Panc1 (cell line): ENCODE results near the gene RPS6KB2. TPM values are rescaled to one million over a fixed set of nuclear protein-coding genes. Genes with fewer than 3 reads are reported as not detected.
A peak's percentile ranks its signal among the peaks of the same experiment; 100 is the strongest.

Source experiments
- ATAC-seq: fragments of 200-7000 bp; cut with Tn5 transposase; 2 replicates; pipeline ENCODE4 v1.9.1; 2020; ENCODE audit warnings: mild to moderate bottlenecking, moderate library complexity
- BruUV-seq: library from RNA; stranded (reverse); fragments of 400-500 nt; replicated peaks from 2 replicates; lab custom pipeline; 2021; lab: Mats Ljungman, UMichigan
- CTCF ChIA-PET: fragments of 300-600 bp; sonication (Branson Sonifier 250); formaldehyde crosslinking; loops from one replicate; lab custom pipeline; 2022; ENCODE audit warnings: antibody characterized with exemption; lab: Charles Lee
- POLR2A ChIA-PET: fragments of 300-600 bp; sonication (Branson Sonifier 250); formaldehyde crosslinking; loops from one replicate; lab custom pipeline; 2022; ENCODE audit warnings: antibody characterized with exemption; lab: Charles Lee
- DNase-seq: peaks from one replicate; pipeline ENCODE4 v3.0.0-alpha.2; 2010; ENCODE audit warnings: low read depth, low spot score
- H3K27ac ChIP-seq: 2 replicates; pipeline ENCODE4 v1.5.1; 2011; ENCODE audit warnings: mild to moderate bottlenecking, low read length, inconsistent platforms
- H3K27me3 ChIP-seq: fragments of 200-500 bp; sonication (Bioruptor generic); 2 replicates; pipeline ENCODE4 v1.6.0; 2014; ENCODE audit warnings: low read length, inconsistent platforms; ENCODE audit not compliant: control insufficient read depth, insufficient read depth
- H3K36me3 ChIP-seq: fragments of 200-500 bp; sonication (Bioruptor generic); 2 replicates; pipeline ENCODE4 v1.5.1; 2014; ENCODE audit warnings: inconsistent platforms, mild to moderate bottlenecking, low read length, moderate library complexity; ENCODE audit not compliant: control insufficient read depth, insufficient read depth
- H3K4me1 ChIP-seq: 2 replicates; pipeline ENCODE4 v1.5.1; 2011; ENCODE audit warnings: inconsistent platforms, mild to moderate bottlenecking, low read length, moderate library complexity; ENCODE audit not compliant: control insufficient read depth, insufficient read depth
- H3K4me3 ChIP-seq, 2 experiments: 2 replicates each; pipeline ENCODE4 v1.5.1; 2011 to 2012; ENCODE audit warnings: low read depth in 2 of 2, low read length in 2 of 2, mild to moderate bottlenecking in 2 of 2, inconsistent platforms in 1 of 2, moderate library complexity in 1 of 2
- H3K9me3 ChIP-seq: fragments of 200-500 bp; sonication (Bioruptor generic); 2 replicates; pipeline ENCODE4 v1.5.1; 2014; ENCODE audit warnings: low read depth, mild to moderate bottlenecking, inconsistent platforms, low read length, moderate library complexity; ENCODE audit not compliant: control insufficient read depth, insufficient read depth
- POLR2AphosphoS5 ChIP-seq: IDR thresholded peaks from 2 replicates; pipeline ENCODE4 v1.6.1; 2012; ENCODE audit warnings: mild to moderate bottlenecking, low read depth, low read length, moderate library complexity
- SIN3A ChIP-seq: IDR thresholded peaks from 2 replicates; pipeline ENCODE4 v1.6.1; 2012; ENCODE audit warnings: low read depth, mild to moderate bottlenecking, low read length, moderate library complexity, borderline replicate concordance; ENCODE audit not compliant: insufficient read depth
- TCF7L2 ChIP-seq: IDR thresholded peaks from 2 replicates; pipeline ENCODE4 v1.6.1; 2011; ENCODE audit warnings: mild to moderate bottlenecking, low read depth, low read length, inconsistent platforms
- in situ Hi-C: cut with HindIII; loops from 2 replicates; pipeline ENCODE4 v1.10.0; 2016; ENCODE audit warnings: low sequenced_read_pairs, low pct_unique_long_range_greater_than_20kb
- intact Hi-C: fragments of 100-400 bp; cut with micrococcal nuclease; formaldehyde crosslinking; loops from one replicate; pipeline ENCODE4 v1.10.0; 2022; ENCODE audit not compliant: unreplicated experiment
- total RNA-seq: library from RNA; stranded (reverse); gene quantifications from one replicate; pipeline ENCODE4 v1.2.1, GENCODE V29; 2021; ENCODE audit not compliant: unreplicated experiment
- TF ChIP-seq, protein P1 (sequence below): fragments of 450-650 bp; IDR thresholded peaks from 2 replicates; pipeline ENCODE4 v1.5.1; 2017; ENCODE audit warnings: mild to moderate bottlenecking
- TF ChIP-seq, protein P2 (sequence below), 2 experiments: IDR thresholded peaks; 2 replicates each; pipeline ENCODE4 v1.6.1; 2011 to 2012; ENCODE audit warnings: low read depth in 2 of 2, control low read depth in 1 of 2, low read length in 1 of 2, mild to moderate bottlenecking in 1 of 2, moderate library complexity in 1 of 2; ENCODE audit not compliant: insufficient read depth in 1 of 2

RPS6KB2 gene
- total RNA-seq, 1 experiment from 2014 or later, result 68.5 TPM

DNA sequence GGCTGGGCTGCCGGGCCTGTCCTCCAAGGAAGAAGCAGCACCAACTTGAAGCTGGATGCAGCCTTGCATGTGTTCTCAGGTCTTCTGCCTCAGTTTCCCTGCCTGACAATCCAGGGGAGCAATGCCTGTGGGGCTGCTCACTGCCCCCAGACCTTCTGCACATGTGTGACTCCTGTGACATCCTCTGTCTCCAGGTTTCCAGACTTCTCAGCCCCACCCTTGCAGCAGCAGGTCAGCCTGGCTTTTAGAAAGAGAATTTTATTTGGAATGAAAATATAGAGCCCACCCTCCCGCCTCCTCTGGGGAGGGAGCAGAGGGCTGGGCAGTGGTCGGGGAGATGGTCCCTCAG lies 9.5 kb downstream of the RPS6KB2 start:
- in situ Hi-C loops (no loop called here), intact Hi-C loops (no loop called here)
- ATAC-seq (no peak), DNase-seq (no peak)
- POLR2A ChIA-PET, result no interaction called here
- Histone ChIP-seq H3K36me3 (peaks cover 2% of the 10 kb centered on the region; the same call in 1 of the 2 replicates), H3K4me3 (no peak overlapping the region), H3K27me3 (no peaks in the 10 kb centered on the region), H3K9me3 (no peaks in the 10 kb centered on the region), H3K4me1 (peaks cover 78% of the 10 kb centered on the region), H3K27ac (peak overlapping the region; percentile 25; the same call in 1 of the 2 replicates)
- TF ChIP-seq, protein P1, sequence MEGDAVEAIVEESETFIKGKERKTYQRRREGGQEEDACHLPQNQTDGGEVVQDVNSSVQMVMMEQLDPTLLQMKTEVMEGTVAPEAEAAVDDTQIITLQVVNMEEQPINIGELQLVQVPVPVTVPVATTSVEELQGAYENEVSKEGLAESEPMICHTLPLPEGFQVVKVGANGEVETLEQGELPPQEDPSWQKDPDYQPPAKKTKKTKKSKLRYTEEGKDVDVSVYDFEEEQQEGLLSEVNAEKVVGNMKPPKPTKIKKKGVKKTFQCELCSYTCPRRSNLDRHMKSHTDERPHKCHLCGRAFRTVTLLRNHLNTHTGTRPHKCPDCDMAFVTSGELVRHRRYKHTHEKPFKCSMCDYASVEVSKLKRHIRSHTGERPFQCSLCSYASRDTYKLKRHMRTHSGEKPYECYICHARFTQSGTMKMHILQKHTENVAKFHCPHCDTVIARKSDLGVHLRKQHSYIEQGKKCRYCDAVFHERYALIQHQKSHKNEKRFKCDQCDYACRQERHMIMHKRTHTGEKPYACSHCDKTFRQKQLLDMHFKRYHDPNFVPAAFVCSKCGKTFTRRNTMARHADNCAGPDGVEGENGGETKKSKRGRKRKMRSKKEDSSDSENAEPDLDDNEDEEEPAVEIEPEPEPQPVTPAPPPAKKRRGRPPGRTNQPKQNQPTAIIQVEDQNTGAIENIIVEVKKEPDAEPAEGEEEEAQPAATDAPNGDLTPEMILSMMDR, result no peak
- TF ChIP-seq, protein P2, sequence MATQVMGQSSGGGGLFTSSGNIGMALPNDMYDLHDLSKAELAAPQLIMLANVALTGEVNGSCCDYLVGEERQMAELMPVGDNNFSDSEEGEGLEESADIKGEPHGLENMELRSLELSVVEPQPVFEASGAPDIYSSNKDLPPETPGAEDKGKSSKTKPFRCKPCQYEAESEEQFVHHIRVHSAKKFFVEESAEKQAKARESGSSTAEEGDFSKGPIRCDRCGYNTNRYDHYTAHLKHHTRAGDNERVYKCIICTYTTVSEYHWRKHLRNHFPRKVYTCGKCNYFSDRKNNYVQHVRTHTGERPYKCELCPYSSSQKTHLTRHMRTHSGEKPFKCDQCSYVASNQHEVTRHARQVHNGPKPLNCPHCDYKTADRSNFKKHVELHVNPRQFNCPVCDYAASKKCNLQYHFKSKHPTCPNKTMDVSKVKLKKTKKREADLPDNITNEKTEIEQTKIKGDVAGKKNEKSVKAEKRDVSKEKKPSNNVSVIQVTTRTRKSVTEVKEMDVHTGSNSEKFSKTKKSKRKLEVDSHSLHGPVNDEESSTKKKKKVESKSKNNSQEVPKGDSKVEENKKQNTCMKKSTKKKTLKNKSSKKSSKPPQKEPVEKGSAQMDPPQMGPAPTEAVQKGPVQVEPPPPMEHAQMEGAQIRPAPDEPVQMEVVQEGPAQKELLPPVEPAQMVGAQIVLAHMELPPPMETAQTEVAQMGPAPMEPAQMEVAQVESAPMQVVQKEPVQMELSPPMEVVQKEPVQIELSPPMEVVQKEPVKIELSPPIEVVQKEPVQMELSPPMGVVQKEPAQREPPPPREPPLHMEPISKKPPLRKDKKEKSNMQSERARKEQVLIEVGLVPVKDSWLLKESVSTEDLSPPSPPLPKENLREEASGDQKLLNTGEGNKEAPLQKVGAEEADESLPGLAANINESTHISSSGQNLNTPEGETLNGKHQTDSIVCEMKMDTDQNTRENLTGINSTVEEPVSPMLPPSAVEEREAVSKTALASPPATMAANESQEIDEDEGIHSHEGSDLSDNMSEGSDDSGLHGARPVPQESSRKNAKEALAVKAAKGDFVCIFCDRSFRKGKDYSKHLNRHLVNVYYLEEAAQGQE (IDR thresholded peaks at IDR 0.05; ENCODE audit: insufficient read depth in 1 of 2, low read depth in 2 of 2, low read length in 1 of 2), result no peak
- TF ChIP-seq TCF7L2, result no peak
- TF ChIP-seq POLR2AphosphoS5, result no peak
- no peak for TF ChIP-seq SIN3A
- CTCF ChIA-PET, result interaction anchor here (0.5 to 0.6 kb wide), 3 partner anchors 31 to 69 kb away, joined by 3 to 5 read pairs (median 3); no protein-coding TSS in a partner anchor
- no TSS peak for BruUV-seq

DNA sequence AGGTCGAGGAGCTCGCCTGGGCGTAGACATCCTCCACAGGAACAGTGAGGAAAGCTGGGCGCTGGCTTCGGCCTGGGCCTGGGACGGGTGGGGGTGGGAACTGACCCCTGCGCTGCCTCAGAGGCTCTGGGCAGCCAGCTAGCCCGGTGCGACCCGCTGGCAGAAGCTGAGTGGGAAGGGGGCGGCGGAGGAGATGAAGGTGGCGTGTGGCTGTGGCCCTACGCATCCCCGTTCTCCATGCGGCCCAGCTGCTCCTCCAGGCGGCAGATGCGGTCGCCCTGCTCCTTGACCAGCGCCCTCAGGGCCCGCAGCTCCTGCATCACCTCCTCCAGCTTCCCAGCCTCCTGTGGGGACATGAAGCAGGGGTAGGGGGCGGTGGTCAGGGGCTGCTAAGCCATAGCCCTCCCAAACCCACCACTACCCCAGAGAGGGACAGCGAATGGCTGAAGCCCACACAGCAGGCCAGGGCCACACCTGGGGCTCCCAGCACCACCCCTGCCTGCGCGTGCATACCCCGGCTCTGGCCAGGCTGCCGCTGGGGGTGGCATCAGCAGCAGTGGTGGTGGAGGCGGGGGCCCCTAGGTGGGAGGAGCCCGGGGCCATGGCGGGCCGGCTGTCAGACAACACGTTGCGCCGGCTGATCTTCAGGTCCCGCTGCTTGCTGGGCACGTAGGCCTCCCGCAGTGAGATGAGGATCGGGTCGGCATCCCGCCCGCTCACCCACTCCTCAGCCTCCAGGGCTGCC lies 10.0 kb downstream of the RPS6KB2 start:
- Histone ChIP-seq H3K4me1 (peaks cover 76% of the 10 kb centered on the region), H3K9me3 (no peaks in the 10 kb centered on the region), H3K27ac (peak overlapping the region; percentile 79), H3K4me3 (no peak overlapping the region), H3K36me3 (peaks cover 2% of the 10 kb centered on the region; the same call in 1 of the 2 replicates), H3K27me3 (no peaks in the 10 kb centered on the region)
- in situ Hi-C loops, result no loop called here
- ATAC-seq, result peak; percentile 36
- TF ChIP-seq TCF7L2, result no peak
- 0 out of 2 replicates have a peak, but pooled peaks have one; percentile 23 for TF ChIP-seq SIN3A
- TF ChIP-seq POLR2AphosphoS5, result peak; percentile 68; the same call in 1 of the 2 replicates
- TF ChIP-seq, protein P1, result no peak
- TF ChIP-seq, protein P2 (IDR thresholded peaks at IDR 0.05; ENCODE audit: insufficient read depth in 1 of 2, low read depth in 2 of 2, low read length in 1 of 2), result no peak
- BruUV-seq, result TSS peak; percentile 58
- CTCF ChIA-PET, result interaction anchor here (0.6 to 0.9 kb wide), 5 partner anchors 13 to 68 kb away, joined by 3 read pairs; no protein-coding TSS in a partner anchor
- no peak for DNase-seq
- intact Hi-C loops, result no loop called here
- POLR2A ChIA-PET, result no interaction called here
